H1 (cell line): ENCODE measurements around the gene MAML3. TPM values are rescaled to one million over a fixed set of nuclear protein-coding genes. Genes with fewer than 3 reads are reported as not detected.

Source experiments
- CTCF ChIA-PET: fragments of 300-600 bp; sonication (Branson Sonifier 250); formaldehyde crosslinking; loops from one replicate; lab custom pipeline; 2021; ENCODE audit not compliant: partially characterized antibody; lab: Charles Lee
- POLR2A ChIA-PET: fragments of 300-600 bp; sonication (Branson Sonifier 250); formaldehyde crosslinking; loops from one replicate; lab custom pipeline; 2021; ENCODE audit warnings: inconsistent platforms; ENCODE audit not compliant: partially characterized antibody; lab: Charles Lee
- DNase-seq, 2 experiments: peaks; one replicate each; pipeline versions ENCODE4 v3.0.0 to v3.0.0-alpha.2; 2010 to 2022; ENCODE audit warnings: low spot score in 2 of 2, low read depth in 1 of 2, mixed read lengths in 1 of 2
- FAIRE-seq: peaks from 2 replicates; lab custom pipeline; 2011; peaks lifted over from hg19 to GRCh38; lab: Jason Lieb, UNC
- H2AFZ ChIP-seq: 2 replicates; pipeline ENCODE4 v1.8.1; 2012; ENCODE audit warnings: low read length, inconsistent platforms
- H2AK5ac ChIP-seq: 2 replicates; pipeline ENCODE4 v1.6.1; 2013; ENCODE audit warnings: low read depth, low read length
- H2BK120ac ChIP-seq: replicated peaks from 2 replicates; pipeline ENCODE3; 2013; ENCODE audit warnings: low read depth, low read length, inconsistent platforms
- H2BK12ac ChIP-seq: 2 replicates; pipeline ENCODE4 v1.6.1; 2013; ENCODE audit warnings: low read depth, low read length
- H2BK15ac ChIP-seq: 2 replicates; pipeline ENCODE4 v1.6.1; 2013; ENCODE audit warnings: low read length
- H2BK20ac ChIP-seq: 2 replicates; pipeline ENCODE4 v1.6.1; 2013; ENCODE audit warnings: low read length
- H2BK5ac ChIP-seq: 2 replicates; pipeline ENCODE4 v1.6.1; 2013; ENCODE audit warnings: low read depth, low read length
- H3K14ac ChIP-seq: 2 replicates; pipeline ENCODE4 v1.6.1; 2013; ENCODE audit warnings: inconsistent platforms; ENCODE audit not compliant: insufficient read length
- H3K18ac ChIP-seq: 2 replicates; pipeline ENCODE4 v1.6.1; 2013; ENCODE audit warnings: low read length; ENCODE audit errors: extremely low read depth
- H3K23ac ChIP-seq: 2 replicates; pipeline ENCODE4 v1.6.1; 2013; ENCODE audit warnings: inconsistent platforms; ENCODE audit not compliant: insufficient read length
- H3K23me2 ChIP-seq: 2 replicates; pipeline ENCODE4 v1.6.1; 2013; ENCODE audit warnings: low read depth, low read length
- H3K27ac ChIP-seq: 2 replicates; pipeline ENCODE4 v1.6.1; 2011; ENCODE audit warnings: low read depth, low read length, inconsistent platforms
- H3K27me3 ChIP-seq, 4 experiments: replicated peaks in 1 of 4; 1 replicate in 1 of 4; 2 replicates in 3 of 4; pipeline versions ENCODE4 v1.6.1 to v1.8.1; 2011 to 2013; ENCODE audit warnings: low read length in 3 of 4, mild to moderate bottlenecking in 3 of 4, inconsistent platforms in 2 of 4, mixed read lengths in 2 of 4, moderate library complexity in 1 of 4; ENCODE audit not compliant: control insufficient read depth in 3 of 4, insufficient read depth in 3 of 4; ENCODE audit errors: extremely low read depth in 1 of 4
- H3K36me3 ChIP-seq, 4 experiments: 2 replicates each; pipeline versions ENCODE4 v1.6.1 to v1.8.1; 2011 to 2013; ENCODE audit warnings: mild to moderate bottlenecking in 4 of 4, low read length in 3 of 4, moderate library complexity in 2 of 4, control low read depth in 1 of 4, inconsistent platforms in 1 of 4; ENCODE audit not compliant: insufficient read depth in 4 of 4, control insufficient read depth in 2 of 4
- H3K4ac ChIP-seq: replicated peaks from 2 replicates; pipeline ENCODE3; 2013; ENCODE audit warnings: low read length, low read depth, mixed read lengths, inconsistent platforms; ENCODE audit not compliant: insufficient read length
- H3K4me1 ChIP-seq, 4 experiments: replicated peaks in 1 of 4; 1 replicate in 1 of 4; 2 replicates in 3 of 4; pipeline versions ENCODE4 v1.6.1 to v1.8.1; 2011 to 2013; ENCODE audit warnings: low read length in 3 of 4, inconsistent platforms in 2 of 4, mixed read lengths in 1 of 4; ENCODE audit not compliant: insufficient read depth in 4 of 4, control insufficient read depth in 3 of 4
- H3K4me2 ChIP-seq, 2 experiments: 2 replicates each; pipeline versions ENCODE4 v1.6.1 to v1.8.1; 2011 to 2013; ENCODE audit warnings: low read depth in 2 of 2, low read length in 2 of 2, control low read depth in 1 of 2, inconsistent platforms in 1 of 2, mild to moderate bottlenecking in 1 of 2; ENCODE audit not compliant: insufficient read depth in 1 of 2
- H3K4me3 ChIP-seq, 4 experiments: fragments of 200-600, 300-600 bp in 1 of 4; sonication (generic), shearing (Covaris generic), sonication (Bioruptor Twin) in 1 of 4; 2 replicates each; pipeline versions ENCODE4 v1.5.1 to v1.8.1; 2011 to 2016; ENCODE audit warnings: low read length in 4 of 4, low read depth in 3 of 4, control low read depth in 2 of 4, inconsistent platforms in 2 of 4, mild to moderate bottlenecking in 2 of 4, mixed read lengths in 1 of 4, moderate library complexity in 1 of 4; ENCODE audit not compliant: insufficient read depth in 2 of 4; ENCODE audit errors: extremely low read depth in 1 of 4
- H3K56ac ChIP-seq: replicated peaks from 2 replicates; pipeline ENCODE3; 2013; ENCODE audit warnings: low read depth, mild to moderate bottlenecking, mixed read lengths, low read length, inconsistent platforms; ENCODE audit not compliant: insufficient read length
- H3K79me1 ChIP-seq: 2 replicates; pipeline ENCODE4 v1.6.1; 2013; ENCODE audit warnings: low read depth, low read length, control low read depth
- H3K79me2 ChIP-seq, 2 experiments: 2 replicates each; pipeline versions ENCODE4 v1.6.1 to v1.8.1; 2012 to 2013; ENCODE audit warnings: low read length in 2 of 2, mild to moderate bottlenecking in 2 of 2, inconsistent platforms in 1 of 2; ENCODE audit not compliant: insufficient read depth in 2 of 2, control insufficient read depth in 1 of 2
- H3K9ac ChIP-seq, 4 experiments: replicated peaks in 1 of 4; 1 replicate in 1 of 4; 2 replicates in 3 of 4; pipeline versions ENCODE4 v1.6.1 to v1.8.1; 2011 to 2013; ENCODE audit warnings: low read depth in 3 of 4, low read length in 3 of 4, control low read depth in 2 of 4, mild to moderate bottlenecking in 2 of 4, moderate library complexity in 2 of 4, inconsistent platforms in 1 of 4; ENCODE audit errors: extremely low read depth in 1 of 4
- H3K9me3 ChIP-seq, 2 experiments: 2 replicates each; pipeline versions ENCODE4 v1.6.1 to v1.8.1; 2012 to 2013; ENCODE audit warnings: mild to moderate bottlenecking in 2 of 2, moderate library complexity in 2 of 2, control low read depth in 1 of 2, inconsistent platforms in 1 of 2, low read depth in 1 of 2, low read length in 1 of 2, mixed read lengths in 1 of 2; ENCODE audit not compliant: insufficient read depth in 2 of 2
- H4K20me1 ChIP-seq, 2 experiments: replicated peaks in 1 of 2; 2 replicates each; pipeline versions ENCODE3 to v1.8.1; 2011 to 2013; ENCODE audit warnings: inconsistent platforms in 2 of 2, low read length in 2 of 2, mild to moderate bottlenecking in 1 of 2; ENCODE audit not compliant: insufficient read depth in 2 of 2, control insufficient read depth in 1 of 2
- H4K5ac ChIP-seq: 2 replicates; pipeline ENCODE4 v1.6.1; 2013; ENCODE audit warnings: low read length, low read depth, mixed read lengths, inconsistent platforms; ENCODE audit not compliant: insufficient read length
- H4K8ac ChIP-seq: 2 replicates; pipeline ENCODE4 v1.8.0; 2013; ENCODE audit warnings: mild to moderate bottlenecking, moderate library complexity, low read length, inconsistent platforms; ENCODE audit not compliant: insufficient read depth; ENCODE audit errors: extremely low read depth
- H4K91ac ChIP-seq: replicated peaks from 2 replicates; pipeline ENCODE3; 2013; ENCODE audit warnings: low read length, mixed read lengths, inconsistent platforms; ENCODE audit not compliant: insufficient read length
- BRCA1 ChIP-seq: IDR thresholded peaks from 2 replicates; pipeline ENCODE4 v1.6.1; 2012; ENCODE audit warnings: low read depth, low read length, improper control_type of control experiment
- CBX5 ChIP-seq: fragments of 300-800, 300-1000 bp; sonication (generic); IDR thresholded peaks from 2 replicates; pipeline ENCODE4 v1.7.1; 2016; ENCODE audit warnings: antibody characterized with exemption, low read length, low read depth
- CHD2 ChIP-seq: IDR thresholded peaks from 2 replicates; pipeline ENCODE4 v1.6.1; 2012; ENCODE audit warnings: low read length, improper control_type of control experiment
- CREB1 ChIP-seq: IDR thresholded peaks from 2 replicates; pipeline ENCODE4 v1.6.1; 2012; ENCODE audit warnings: inconsistent platforms
- EZH2 ChIP-seq: fragments of 200-600 bp; sonication (generic); IDR thresholded peaks from 2 replicates; pipeline ENCODE4 v1.7.1; 2012; ENCODE audit warnings: low read depth, mild to moderate bottlenecking, moderate library complexity, low read length, inconsistent platforms; ENCODE audit not compliant: severe bottlenecking
- KDM1A ChIP-seq: fragments of 200-600, 300-600 bp; sonication (generic); IDR thresholded peaks from 2 replicates; pipeline ENCODE4 v1.7.1; 2016; ENCODE audit warnings: mild to moderate bottlenecking, low read length, borderline replicate concordance
- NRF1 ChIP-seq: IDR thresholded peaks from 2 replicates; pipeline ENCODE4 v1.6.1; 2011; ENCODE audit warnings: mild to moderate bottlenecking, low read depth, low read length, improper control_type of control experiment
- POU5F1 ChIP-seq: IDR thresholded peaks from 2 replicates; pipeline ENCODE4 v1.6.1; 2011; ENCODE audit warnings: low read depth, mild to moderate bottlenecking, low read length, moderate library complexity
- RFX5 ChIP-seq: IDR thresholded peaks from 2 replicates; pipeline ENCODE4 v1.6.1; 2011; ENCODE audit warnings: low read depth, low read length, improper control_type of control experiment, borderline replicate concordance
- SIX5 ChIP-seq: IDR thresholded peaks from 2 replicates; pipeline ENCODE4 v1.6.1; 2011; ENCODE audit warnings: mild to moderate bottlenecking, low read depth, low read length
- TEAD4 ChIP-seq: IDR thresholded peaks from 2 replicates; pipeline ENCODE4 v1.6.1; 2012; ENCODE audit warnings: low read depth, low read length, inconsistent platforms, mixed read lengths
- WGBS, 2 experiments: shearing (Covaris generic) in 1 of 2; methylation state at CpG; one replicate each; pipeline versions ENCODE4 v1.1.6 to v1.1.7; 2013 to 2015; ENCODE audit warnings: low lambda C conversion rate in 2 of 2, mixed read lengths in 2 of 2, inconsistent platforms in 1 of 2, low coverage in 1 of 2, missing lambda C conversion rate in 1 of 2; ENCODE audit not compliant: insufficient replicate concordance in 2 of 2, insufficient coverage in 1 of 2, insufficient read length in 1 of 2; ENCODE audit errors: extremely low coverage in 1 of 2, missing lambda C conversion rate in 1 of 2; 5-methylcytosine and 5-hydroxymethylcytosine counted together
- polyA plus RNA-seq, 7 experiments: library from polyadenylated mRNA; depleted of rRNA in 3 of 7; stranded (reverse) in 5 of 7; unstranded in 2 of 7; fragments of >200 nt in 5 of 7; fragments of 200-250 nt in 2 of 7; gene quantifications; 1 replicate in 5 of 7; 2 replicates in 1 of 7; 4 replicates in 1 of 7; pipeline versions ENCODE4 v1.2.1 to v1.2.3, GENCODE V29; 2011 to 2013; ENCODE audit warnings: missing spikeins in 2 of 7, mixed read lengths in 2 of 7
- total RNA-seq: library from RNA; stranded (reverse); fragmentation: NEBNext Ultra II Directional; extraction: Animal tissue kit (Norgen Biotek cat#: 25700); gene quantifications from 2 replicates; pipeline ENCODE4 v1.2.1, GENCODE V29; 2021
- TF ChIP-seq, protein P1 (sequence below): IDR thresholded peaks from 2 replicates; pipeline ENCODE4 v1.6.1; 2012; ENCODE audit warnings: inconsistent platforms

Gene MAML3
- total and polyA plus RNA-seq, 2 of the 8 experiments (the other 6 are each of a cell fraction or from before 2014, with no cell fraction given), result 2.1 to 5.7 TPM

DNA sequence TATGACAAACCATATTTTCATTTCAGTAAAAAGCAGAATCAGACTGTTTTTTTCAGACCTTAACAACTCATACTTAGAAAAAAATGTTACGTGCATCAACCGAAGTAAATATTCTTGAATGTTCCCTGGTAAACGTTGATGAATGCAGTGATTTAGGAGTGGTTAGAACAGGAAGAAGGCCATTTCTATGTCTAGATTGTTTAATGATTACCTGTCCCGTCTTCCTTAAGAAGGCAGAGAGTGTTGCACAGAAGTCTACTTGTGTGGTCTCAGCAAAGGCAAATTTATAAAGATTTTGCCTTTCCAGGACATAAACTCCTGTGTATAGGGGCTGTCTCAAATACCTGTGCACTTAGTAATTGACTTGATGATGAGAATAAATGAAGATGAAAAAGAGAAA lies 353.9 kb downstream of the MAML3 start:
- Histone ChIP-seq H3K4me2 (no peak overlapping the region), H4K91ac (no peak overlapping the region), H3K23me2 (no peaks in the 10 kb centered on the region), H3K23ac (no peak overlapping the region), H3K4me1 (peaks cover 0 to 4% (median 1%) of the 10 kb centered on the region in 4 experiments; a peak in 1 of 7 replicates), H4K8ac (no peak overlapping the region), H3K18ac (no peak overlapping the region), H2BK15ac (no peak overlapping the region), H3K79me1 (no peaks in the 10 kb centered on the region), H3K9ac (no peak overlapping the region), H3K4me3 (no peak overlapping the region), H3K4ac (no peak overlapping the region), H3K14ac (no peak overlapping the region), H3K79me2 (no peaks in the 10 kb centered on the region), H2BK12ac (no peak overlapping the region), H3K27ac (no peak overlapping the region), H2BK120ac (no peak overlapping the region), H4K5ac (no peak overlapping the region), H3K56ac (no peak overlapping the region), H3K36me3 (no peaks in the 10 kb centered on the region), H2BK20ac (no peak overlapping the region), H2BK5ac (no peak overlapping the region), H3K9me3 (no peaks in the 10 kb centered on the region; a peak in 1 of 4 replicates), H4K20me1 (no peaks in the 10 kb centered on the region), H3K27me3 (no peaks in the 10 kb centered on the region), H2AK5ac (no peak overlapping the region), H2AFZ (no peak overlapping the region)
- no peak for TF ChIP-seq SIX5
- TF ChIP-seq RFX5, result no peak
- TF ChIP-seq CHD2, result no peak
- TF ChIP-seq, protein P1, sequence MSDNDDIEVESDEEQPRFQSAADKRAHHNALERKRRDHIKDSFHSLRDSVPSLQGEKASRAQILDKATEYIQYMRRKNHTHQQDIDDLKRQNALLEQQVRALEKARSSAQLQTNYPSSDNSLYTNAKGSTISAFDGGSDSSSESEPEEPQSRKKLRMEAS, result no peak
- no peak for TF ChIP-seq CREB1
- TF ChIP-seq KDM1A, result no peak
- no peak for TF ChIP-seq NRF1
- TF ChIP-seq POU5F1, result no peak
- no peak for TF ChIP-seq BRCA1
- no peak for TF ChIP-seq EZH2
- TF ChIP-seq CBX5, result no peak
- TF ChIP-seq TEAD4, result no peak
- FAIRE-seq, result no peak
- POLR2A ChIA-PET, result interaction anchor here (1.2 kb wide), 1 partner anchor 26 kb away, joined by 3 read pairs; no protein-coding TSS in a partner anchor
- no peak for DNase-seq
- WGBS, 2 experiments, result 87% methylated on average over 4 of the region's 4 CpGs; no CpG with 5 or more reads in 1 of the 2 experiments
- CTCF ChIA-PET, result interaction anchor here (1.5 to 2.0 kb wide), 3 partner anchors 8 to 237 kb away, joined by 4 to 6 read pairs (median 5); no protein-coding TSS in a partner anchor
